ENCODE measurements around the gene FHIP1A.

FHIP1A gene

GRCh38 chr4:151418385-151418784, 9.4 kb downstream of the FHIP1A start:
- DNase-seq: peak; percentile 77

- no peak for DNase-seq
Observed at GRCh38 chr4:151418856-151419255, 9.9 kb downstream of the FHIP1A start.

GRCh38 chr4:151420250-151420807, 11.4 kb downstream of the FHIP1A start:
- DNase-seq: no peak

GRCh38 chr4:151422854-151423253, 13.9 kb downstream of the FHIP1A start:
- DNase-seq: no peak

GRCh38 chr4:151426513-151426912, 17.5 kb downstream of the FHIP1A start:
- DNase-seq: no peak

GRCh38 chr4:151427266-151427665, 18.3 kb downstream of the FHIP1A start:
- DNase-seq: no peak

GRCh38 chr4:151428346-151428745, 19.4 kb downstream of the FHIP1A start:
- no peak for DNase-seq

GRCh38 chr4:151429957-151430570, 21.1 kb downstream of the FHIP1A start:
- no peak for DNase-seq

- no peak for DNase-seq
Observed at GRCh38 chr4:151430740-151431457, 21.9 kb downstream of the FHIP1A start.

- no peak for DNase-seq
Observed at GRCh38 chr4:151431728-151432127, 22.8 kb downstream of the FHIP1A start.

- no peak for DNase-seq
Observed at GRCh38 chr4:151432654-151433053, 23.7 kb downstream of the FHIP1A start.

GRCh38 chr4:151434183-151434860, 25.3 kb downstream of the FHIP1A start:
- peak; percentile 65 for DNase-seq

- DNase-seq: peak; percentile 7
Observed at GRCh38 chr4:151436093-151436518, 27.1 kb downstream of the FHIP1A start.

GRCh38 chr4:151437505-151437904, 28.5 kb downstream of the FHIP1A start:
- DNase-seq: no peak

- DNase-seq: no peak
Observed at GRCh38 chr4:151438154-151438553, 29.2 kb downstream of the FHIP1A start.

- DNase-seq: no peak
Observed at GRCh38 chr4:151439320-151439719, 30.3 kb downstream of the FHIP1A start.

- DNase-seq: no peak
Observed at GRCh38 chr4:151442002-151442401, 33.0 kb downstream of the FHIP1A start.

GRCh38 chr4:151443247-151443646, 34.3 kb downstream of the FHIP1A start:
- no peak for DNase-seq

- no peak for DNase-seq
Observed at GRCh38 chr4:151443752-151444151, 34.8 kb downstream of the FHIP1A start.

GRCh38 chr4:151446208-151446607, 37.2 kb downstream of the FHIP1A start:
- no peak for DNase-seq

GRCh38 chr4:151454513-151454912, 45.5 kb downstream of the FHIP1A start:
- no peak for DNase-seq

GRCh38 chr4:151455212-151455611, 46.2 kb downstream of the FHIP1A start:
- DNase-seq: no peak

- no peak for DNase-seq
Observed at GRCh38 chr4:151458148-151458547, 49.2 kb downstream of the FHIP1A start.
